Esophagus muscularis mucosa (tissue), 4 donors: ENCODE measurements around the gene CCR6. TPM values are rescaled to one million over a fixed set of nuclear protein-coding genes. Genes with fewer than 3 reads are reported as not detected.

ENCODE experiments used
- DNase-seq: peaks from one replicate; pipeline ENCODE4 v3.0.0-alpha.2; 2017; ENCODE audit errors: extremely low spot score
- H3K27ac ChIP-seq, 4 donors: fragments of 200-600 bp; sonication (generic); replicated peaks in 1 of 4; 1 replicate in 3 of 4; 2 replicates in 1 of 4; pipeline ENCODE4 v1.5.1; 2016 to 2019; ENCODE audit warnings: mild to moderate bottlenecking in 1 of 4
- H3K27me3 ChIP-seq, 4 donors: fragments of 200-600 bp; sonication (generic); one replicate each; pipeline versions ENCODE4 v1.5.1 to v1.6.0; 2016 to 2019
- H3K36me3 ChIP-seq, 4 donors: fragments of 200-600 bp; sonication (generic); one replicate each; pipeline ENCODE4 v1.5.1; 2016 to 2019
- H3K4me1 ChIP-seq, 4 donors: fragments of 200-600 bp; sonication (generic); one replicate each; pipeline ENCODE4 v1.5.1; 2016 to 2019
- H3K4me3 ChIP-seq, 4 donors: fragments of 200-600 bp; sonication (generic); 1 replicate in 2 of 4; 2 replicates in 2 of 4; pipeline ENCODE4 v1.5.1; 2016 to 2019; ENCODE audit warnings: mild to moderate bottlenecking in 4 of 4, moderate library complexity in 1 of 4
- H3K9me3 ChIP-seq, 4 donors: fragments of 200-600 bp; sonication (generic); 1 replicate in 3 of 4; 2 replicates in 1 of 4; pipeline ENCODE4 v1.5.1; 2016 to 2019
- EP300 ChIP-seq: sonication (generic); formaldehyde crosslinking; IDR thresholded peaks from one replicate; pipeline ENCODE4 v1.6.1; 2017; ENCODE audit warnings: antibody characterized with exemption
- POLR2A ChIP-seq: fragments of 450-650 bp; IDR thresholded peaks from one replicate; pipeline ENCODE4 v1.6.1; 2017; ENCODE audit warnings: antibody characterized with exemption, moderate library complexity, mild to moderate bottlenecking, low read depth
- POLR2AphosphoS5 ChIP-seq, 2 donors: sonication (generic); formaldehyde crosslinking; IDR thresholded peaks; one replicate each; pipeline ENCODE4 v1.6.1; 2017; ENCODE audit warnings: antibody characterized with exemption in 2 of 2
- WGBS: methylation state at CpG from one replicate; pipeline ENCODE4 v1.1.5; 2018; 5-methylcytosine and 5-hydroxymethylcytosine counted together
- intact Hi-C: fragments of 100-400 bp; cut with DNase I; formaldehyde crosslinking; loops from one replicate; pipeline ENCODE4 v1.15.1; 2023
- total RNA-seq, 4 donors: library from RNA; depleted of rRNA; stranded (reverse); fragments of >200 nt; gene quantifications; one replicate each; pipeline versions ENCODE4 v1.1.0 to v1.2.1, GENCODE V29; 2016
- TF ChIP-seq, protein P1 (sequence below), 3 experiments: fragments of 200-600 bp in 2 of 3; fragments of 450-650 bp in 1 of 3; sonication (generic) in 2 of 3; IDR thresholded peaks; one replicate each; pipeline ENCODE4 v1.5.1; 2017 to 2019; ENCODE audit warnings: antibody characterized with exemption in 3 of 3, mild to moderate bottlenecking in 2 of 3, moderate library complexity in 1 of 3

The CCR6 gene
- total RNA-seq, 4 donors from 2014 or later = not detected

DNA sequence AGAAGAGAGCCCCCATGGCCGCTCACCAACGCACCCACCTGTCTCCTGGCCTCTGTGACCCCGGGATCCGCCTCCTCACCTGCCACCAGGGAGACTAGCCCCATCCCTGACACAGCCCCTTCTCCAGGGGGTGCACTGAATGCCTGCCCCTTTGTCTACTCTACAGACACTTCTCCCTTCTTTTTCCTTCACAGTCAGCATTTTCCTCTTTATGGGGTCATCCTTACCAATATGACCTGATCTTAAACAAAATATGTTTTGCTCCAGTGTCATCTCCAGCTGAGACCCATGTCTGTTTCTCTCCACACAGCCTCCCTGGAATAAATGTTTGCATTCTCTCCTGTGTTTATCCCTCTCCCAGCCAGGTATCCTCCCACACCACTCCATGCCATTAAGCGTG, 14.6 kb upstream of the CCR6 start:
- no peak for DNase-seq
- intact Hi-C loops = no loop called here
- no peaks in the 10 kb centered on the region for H3K27me3 ChIP-seq
- TF ChIP-seq EP300 = no peak
- TF ChIP-seq POLR2AphosphoS5 (IDR thresholded peaks at IDR 0.05) = no peak
- TF ChIP-seq, protein P1, sequence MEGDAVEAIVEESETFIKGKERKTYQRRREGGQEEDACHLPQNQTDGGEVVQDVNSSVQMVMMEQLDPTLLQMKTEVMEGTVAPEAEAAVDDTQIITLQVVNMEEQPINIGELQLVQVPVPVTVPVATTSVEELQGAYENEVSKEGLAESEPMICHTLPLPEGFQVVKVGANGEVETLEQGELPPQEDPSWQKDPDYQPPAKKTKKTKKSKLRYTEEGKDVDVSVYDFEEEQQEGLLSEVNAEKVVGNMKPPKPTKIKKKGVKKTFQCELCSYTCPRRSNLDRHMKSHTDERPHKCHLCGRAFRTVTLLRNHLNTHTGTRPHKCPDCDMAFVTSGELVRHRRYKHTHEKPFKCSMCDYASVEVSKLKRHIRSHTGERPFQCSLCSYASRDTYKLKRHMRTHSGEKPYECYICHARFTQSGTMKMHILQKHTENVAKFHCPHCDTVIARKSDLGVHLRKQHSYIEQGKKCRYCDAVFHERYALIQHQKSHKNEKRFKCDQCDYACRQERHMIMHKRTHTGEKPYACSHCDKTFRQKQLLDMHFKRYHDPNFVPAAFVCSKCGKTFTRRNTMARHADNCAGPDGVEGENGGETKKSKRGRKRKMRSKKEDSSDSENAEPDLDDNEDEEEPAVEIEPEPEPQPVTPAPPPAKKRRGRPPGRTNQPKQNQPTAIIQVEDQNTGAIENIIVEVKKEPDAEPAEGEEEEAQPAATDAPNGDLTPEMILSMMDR (IDR thresholded peaks at IDR 0.05) = no peak
- no peak for TF ChIP-seq POLR2A
- no peaks in the 10 kb centered on the region for H3K9me3 ChIP-seq
- no peak overlapping the region for H3K27ac ChIP-seq
- 95% methylated on average over 5 of the region's 5 CpGs for WGBS
- H3K4me3 ChIP-seq = no peak overlapping the region
- H3K4me1 ChIP-seq = no peaks in the 10 kb centered on the region
- H3K36me3 ChIP-seq = no peaks in the 10 kb centered on the region

DNA sequence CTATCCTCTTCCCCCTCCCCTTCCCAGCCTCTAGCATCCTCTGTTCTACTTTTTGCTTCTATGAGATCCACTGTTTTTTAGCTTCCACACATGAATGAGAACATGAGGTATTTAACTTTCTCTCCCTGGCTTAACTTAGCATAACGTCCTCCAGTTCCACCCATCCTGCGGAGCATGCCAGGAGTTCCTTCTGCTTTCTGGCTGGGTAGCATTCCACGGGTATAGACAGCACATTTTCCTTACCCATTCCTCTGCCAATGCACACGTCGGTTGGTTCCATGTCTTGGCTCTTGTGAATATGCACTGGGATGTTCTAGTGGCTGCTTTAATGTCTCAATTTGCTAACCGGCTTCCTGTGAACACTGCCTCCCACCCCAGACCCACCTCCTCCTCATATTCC, 13.2 kb upstream of the CCR6 start:
- Histone ChIP-seq H3K27me3 (no peaks in the 10 kb centered on the region), H3K27ac (no peak overlapping the region), H3K4me3 (no peak overlapping the region), H3K9me3 (no peaks in the 10 kb centered on the region), H3K4me1 (peaks cover 0 to 3% (median 0%) of the 10 kb centered on the region in 4 donors), H3K36me3 (no peaks in the 10 kb centered on the region)
- intact Hi-C loops = no loop called here
- TF ChIP-seq, protein P1 (IDR thresholded peaks at IDR 0.05) = no peak
- TF ChIP-seq POLR2A = no peak
- no peak for TF ChIP-seq POLR2AphosphoS5 (IDR thresholded peaks at IDR 0.05)
- no peak for TF ChIP-seq EP300
- no peak for DNase-seq
- WGBS = 66% methylated on average over 6 of the region's 6 CpGs

DNA sequence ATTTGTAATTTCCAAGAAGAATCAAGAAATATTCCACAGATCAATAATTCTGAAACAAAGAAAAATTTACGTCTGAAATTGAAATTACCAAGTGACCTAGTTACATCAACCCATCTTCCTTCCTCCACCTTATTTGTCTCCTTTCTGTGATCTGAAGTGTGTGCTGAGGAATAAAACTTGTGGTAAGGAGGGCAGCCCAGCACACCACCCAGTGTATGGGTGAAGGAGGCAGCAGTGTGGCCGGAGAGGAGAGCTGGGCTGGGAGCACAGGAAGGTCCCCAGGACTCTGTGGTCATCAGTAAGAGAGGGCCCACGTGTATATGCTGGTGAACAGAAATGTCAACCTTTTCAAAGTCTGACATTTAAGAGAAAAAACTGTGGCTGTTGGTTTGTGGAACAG, 11.3 kb upstream of the CCR6 start:
- intact Hi-C loops = no loop called here
- H3K4me3 ChIP-seq = no peak overlapping the region
- WGBS = 70% methylated on average over 3 of the region's 3 CpGs
- TF ChIP-seq EP300 (no peak), POLR2A (no peak), POLR2AphosphoS5 (IDR thresholded peaks at IDR 0.05) (no peak)
- TF ChIP-seq, protein P1 (IDR thresholded peaks at IDR 0.05) = no peak
- no peak for DNase-seq
- H3K9me3 ChIP-seq = no peaks in the 10 kb centered on the region
- no peaks in the 10 kb centered on the region for H3K27me3 ChIP-seq
- no peaks in the 10 kb centered on the region for H3K36me3 ChIP-seq
- H3K27ac ChIP-seq = no peak overlapping the region
- peaks cover 0 to 21% (median 14%) of the 10 kb centered on the region in 4 donors for H3K4me1 ChIP-seq

DNA sequence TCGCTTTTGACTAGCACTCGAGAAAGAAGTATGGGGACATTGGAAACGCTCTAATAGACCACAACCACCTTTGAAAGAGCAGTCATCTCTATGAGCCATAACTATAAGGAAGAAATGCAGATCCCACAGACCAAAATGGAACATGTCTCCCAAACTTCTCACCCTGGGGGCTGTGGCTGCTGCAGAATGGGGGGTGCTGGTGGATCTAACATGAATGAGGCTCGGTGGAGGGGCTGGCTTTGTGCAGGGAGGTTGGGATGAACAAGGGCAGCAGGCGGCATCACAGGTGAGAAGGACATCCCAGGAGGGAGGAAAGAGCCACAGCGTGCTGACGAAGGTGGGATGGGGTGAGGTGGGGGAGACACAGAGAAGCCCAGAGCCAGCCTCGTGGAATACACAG, 10.5 kb upstream of the CCR6 start:
- TF ChIP-seq POLR2AphosphoS5 (IDR thresholded peaks at IDR 0.05) (no peak), POLR2A (no peak), EP300 (no peak)
- TF ChIP-seq, protein P1 (IDR thresholded peaks at IDR 0.05) = no peak
- no peak overlapping the region for H3K4me3 ChIP-seq
- H3K27ac ChIP-seq = no peak overlapping the region
- H3K4me1 ChIP-seq = peaks cover 0 to 24% (median 14%) of the 10 kb centered on the region in 4 donors
- no peaks in the 10 kb centered on the region for H3K9me3 ChIP-seq
- no peaks in the 10 kb centered on the region for H3K27me3 ChIP-seq
- no peaks in the 10 kb centered on the region for H3K36me3 ChIP-seq
- intact Hi-C loops = no loop called here
- DNase-seq = no peak
- 93% methylated on average over 8 of the region's 8 CpGs for WGBS

DNA sequence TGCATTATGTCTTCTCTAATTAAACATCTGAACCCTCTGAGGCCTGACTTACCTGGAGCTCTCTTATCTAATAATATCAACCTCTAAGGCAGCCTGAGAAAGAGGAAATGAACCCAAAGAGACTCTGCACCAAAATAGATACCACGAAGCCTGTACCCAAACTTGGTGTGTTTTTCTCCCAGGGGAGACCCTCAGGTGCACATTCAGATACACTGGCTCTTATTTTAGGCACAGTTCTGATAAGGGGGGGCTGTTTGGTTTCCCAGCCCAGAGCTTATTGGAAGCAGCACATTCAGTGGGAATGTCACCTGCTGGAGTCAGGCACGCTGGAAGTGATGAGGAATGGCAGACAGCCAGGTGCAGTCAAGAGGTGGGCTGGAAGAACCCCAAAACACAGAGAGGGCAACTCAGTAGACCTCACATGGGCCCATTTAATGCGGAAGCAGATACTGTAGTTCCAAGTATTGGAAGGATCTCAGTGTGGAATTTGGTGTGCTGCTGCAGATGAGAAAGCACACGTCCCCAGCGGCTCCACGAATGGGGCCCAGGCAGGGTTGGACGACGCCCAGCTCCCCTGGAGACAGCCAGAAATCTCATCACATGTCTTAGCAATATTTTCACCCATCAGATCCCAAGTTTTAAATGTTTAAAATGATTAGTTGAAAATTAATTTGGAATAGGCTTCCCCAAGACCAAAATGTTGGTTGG, 9.7 kb upstream of the CCR6 start:
- H3K4me1 ChIP-seq = peaks cover 0 to 24% (median 14%) of the 10 kb centered on the region in 4 donors
- no peak overlapping the region for H3K4me3 ChIP-seq
- no peaks in the 10 kb centered on the region for H3K9me3 ChIP-seq
- H3K27ac ChIP-seq = no peak overlapping the region
- no peak for TF ChIP-seq POLR2AphosphoS5 (IDR thresholded peaks at IDR 0.05)
- TF ChIP-seq, protein P1 (IDR thresholded peaks at IDR 0.05) = no peak
- TF ChIP-seq EP300 = no peak
- TF ChIP-seq POLR2A = no peak
- H3K27me3 ChIP-seq = no peaks in the 10 kb centered on the region
- DNase-seq = no peak
- H3K36me3 ChIP-seq = no peaks in the 10 kb centered on the region
- 47% methylated on average over 8 of the region's 8 CpGs for WGBS
- intact Hi-C loops = no loop called here
